OCI-LY3 (cell line): ENCODE results near the gene CEACAM19.
"Not testable (repeated sequence)": the region's sequence is repeated elsewhere in the genome, so short reads cannot be mapped to it uniquely, and the experiment has no call there.

Experiments used
- EZH2phosphoT487 ChIP-seq: fragments of 200-600 bp; shearing (Covaris generic); IDR thresholded peaks from 2 replicates; pipeline ENCODE4 v1.6.1; 2018; ENCODE audit warnings: antibody characterized with exemption, mixed run types, low read depth
- TF ChIP-seq, protein P1 (sequence below): fragments of 200-600, 300-600 bp; sonication (generic); IDR thresholded peaks from 2 replicates; pipeline ENCODE4 v1.5.1; 2014; ENCODE audit warnings: antibody characterized with exemption, low read length, low read depth

DNA sequence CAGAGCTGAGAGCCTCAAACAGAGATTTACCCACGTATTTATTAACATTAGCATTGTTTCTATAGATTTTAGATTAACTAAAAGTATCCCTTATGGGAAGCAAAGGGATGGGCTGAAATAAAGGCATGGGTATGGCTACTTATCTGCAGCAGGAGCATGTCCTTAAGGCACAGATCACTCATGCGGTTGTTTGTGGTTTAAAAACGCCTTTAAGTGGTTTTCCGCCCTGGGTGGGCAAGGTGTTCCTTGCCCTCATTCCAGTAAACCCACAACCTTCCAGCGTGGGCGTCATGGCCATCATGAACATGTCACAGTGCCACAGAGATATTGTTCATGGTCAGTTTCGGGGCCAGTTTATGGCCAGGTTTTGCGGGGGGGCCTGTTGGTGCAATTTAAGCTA is 39.7 kb upstream of the CEACAM19 start:
- TF ChIP-seq, protein P1, sequence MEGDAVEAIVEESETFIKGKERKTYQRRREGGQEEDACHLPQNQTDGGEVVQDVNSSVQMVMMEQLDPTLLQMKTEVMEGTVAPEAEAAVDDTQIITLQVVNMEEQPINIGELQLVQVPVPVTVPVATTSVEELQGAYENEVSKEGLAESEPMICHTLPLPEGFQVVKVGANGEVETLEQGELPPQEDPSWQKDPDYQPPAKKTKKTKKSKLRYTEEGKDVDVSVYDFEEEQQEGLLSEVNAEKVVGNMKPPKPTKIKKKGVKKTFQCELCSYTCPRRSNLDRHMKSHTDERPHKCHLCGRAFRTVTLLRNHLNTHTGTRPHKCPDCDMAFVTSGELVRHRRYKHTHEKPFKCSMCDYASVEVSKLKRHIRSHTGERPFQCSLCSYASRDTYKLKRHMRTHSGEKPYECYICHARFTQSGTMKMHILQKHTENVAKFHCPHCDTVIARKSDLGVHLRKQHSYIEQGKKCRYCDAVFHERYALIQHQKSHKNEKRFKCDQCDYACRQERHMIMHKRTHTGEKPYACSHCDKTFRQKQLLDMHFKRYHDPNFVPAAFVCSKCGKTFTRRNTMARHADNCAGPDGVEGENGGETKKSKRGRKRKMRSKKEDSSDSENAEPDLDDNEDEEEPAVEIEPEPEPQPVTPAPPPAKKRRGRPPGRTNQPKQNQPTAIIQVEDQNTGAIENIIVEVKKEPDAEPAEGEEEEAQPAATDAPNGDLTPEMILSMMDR, result not testable (repeated sequence)
- not testable (repeated sequence) for TF ChIP-seq EZH2phosphoT487
